ENCODE measurements around the gene SLC9A7. TPM values are rescaled to one million over a fixed set of nuclear protein-coding genes. Genes with fewer than 3 reads are reported as not detected.

The SLC9A7 gene
- polyA plus RNA-seq, 4 donors: 4.2 to 5.5 (median 4.6) TPM

DNA sequence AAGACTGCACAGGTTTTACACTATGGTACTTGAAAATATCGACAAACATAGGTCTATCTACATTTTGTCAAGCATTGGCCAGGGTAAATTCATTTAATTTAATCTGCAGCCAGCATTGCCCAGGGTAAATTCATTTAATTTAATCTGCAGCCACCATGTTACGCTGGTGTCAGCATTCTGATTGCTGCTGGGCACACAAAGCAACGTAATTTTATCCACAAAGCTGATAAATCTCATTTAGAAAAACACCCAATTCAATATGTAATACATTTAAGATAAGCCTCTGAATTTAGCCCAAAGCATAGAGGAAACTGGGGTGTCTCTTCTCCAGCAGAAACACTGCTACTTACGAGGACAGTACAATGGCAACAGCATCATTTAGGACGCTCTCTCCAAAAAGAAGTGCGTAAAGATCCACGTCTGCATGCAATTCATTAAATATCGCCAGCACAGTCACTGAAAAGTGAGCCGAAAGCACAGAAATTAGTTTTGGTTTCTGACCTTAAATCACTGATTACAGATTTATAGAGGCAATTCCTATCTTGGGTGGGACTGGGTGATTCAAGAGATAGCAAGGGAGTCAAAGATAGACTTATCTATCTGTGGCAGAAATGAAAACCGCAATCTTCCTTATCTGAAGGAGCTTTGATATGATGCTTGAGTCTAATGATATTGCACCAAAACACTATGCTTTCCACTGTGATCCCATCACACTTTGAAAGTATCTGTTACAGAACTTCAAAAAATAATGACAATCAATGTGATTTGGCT, 96.5 kb downstream of the SLC9A7 start:
- no peak for DNase-seq (ENCODE audit: low read depth in 4 of 4, low spot score in 3 of 4)

DNA sequence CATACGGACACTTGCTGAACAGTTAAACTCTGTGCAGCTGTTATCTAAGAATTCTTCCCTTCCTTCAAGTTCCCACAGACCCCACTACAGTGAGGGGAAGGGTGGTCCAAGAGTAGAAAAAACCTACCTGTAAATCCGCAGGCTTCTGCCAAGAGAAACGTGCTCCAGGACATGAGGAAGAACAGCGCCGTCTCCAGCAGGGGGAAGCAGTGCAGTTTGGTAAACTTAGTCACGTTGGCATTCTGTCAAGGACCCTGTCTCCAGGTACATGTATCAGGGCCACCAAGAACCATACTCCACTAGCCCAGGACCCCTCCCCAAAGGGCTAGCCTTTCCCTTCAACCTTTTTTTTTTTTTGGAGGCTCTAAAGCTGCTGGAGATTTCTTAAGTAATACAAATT, 105.4 kb downstream of the SLC9A7 start:
- DNase-seq (ENCODE audit: low read depth in 4 of 4, low spot score in 3 of 4): no peak

DNA sequence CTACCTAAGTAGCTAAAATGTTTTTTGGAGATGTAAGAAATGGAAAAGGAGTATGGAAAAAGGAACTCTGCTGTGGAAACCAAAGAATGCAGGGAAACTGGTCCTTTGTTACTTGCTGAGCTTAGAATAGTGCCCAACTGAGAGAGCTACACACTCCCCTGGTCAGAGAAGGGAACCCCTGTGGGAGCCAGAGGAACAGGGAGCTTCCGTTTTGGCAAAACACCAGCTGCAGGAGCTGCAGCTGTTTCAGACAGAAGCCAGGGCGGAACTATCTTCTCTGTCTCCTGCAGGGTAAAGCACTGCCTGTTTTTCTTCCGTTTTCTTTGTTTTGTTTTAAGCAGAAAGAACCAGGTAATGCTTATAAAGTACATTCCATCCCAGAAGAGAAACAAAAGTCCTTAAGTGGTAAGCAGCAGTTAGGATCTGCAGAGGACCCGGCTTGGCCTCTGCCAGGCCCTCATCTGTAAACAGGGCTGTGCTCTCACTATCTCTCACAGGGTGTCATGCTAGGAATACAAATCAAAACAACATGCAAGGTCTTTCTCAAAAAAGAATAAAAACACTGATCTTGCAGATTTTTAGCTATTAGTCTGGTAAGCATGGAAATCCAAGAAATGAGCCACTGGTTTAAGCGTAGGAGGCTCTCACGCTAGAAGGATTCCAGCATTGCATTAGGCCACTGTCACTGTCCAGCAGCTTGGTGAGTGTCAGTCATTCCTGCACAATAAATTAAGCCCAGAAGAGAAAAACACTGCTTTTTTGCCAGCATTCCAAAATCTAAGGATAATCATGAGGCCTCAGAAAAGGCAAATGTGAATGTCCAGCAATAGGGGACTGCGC, 109.3 kb downstream of the SLC9A7 start:
- DNase-seq (ENCODE audit: low read depth in 4 of 4, low spot score in 3 of 4): no peak

DNA sequence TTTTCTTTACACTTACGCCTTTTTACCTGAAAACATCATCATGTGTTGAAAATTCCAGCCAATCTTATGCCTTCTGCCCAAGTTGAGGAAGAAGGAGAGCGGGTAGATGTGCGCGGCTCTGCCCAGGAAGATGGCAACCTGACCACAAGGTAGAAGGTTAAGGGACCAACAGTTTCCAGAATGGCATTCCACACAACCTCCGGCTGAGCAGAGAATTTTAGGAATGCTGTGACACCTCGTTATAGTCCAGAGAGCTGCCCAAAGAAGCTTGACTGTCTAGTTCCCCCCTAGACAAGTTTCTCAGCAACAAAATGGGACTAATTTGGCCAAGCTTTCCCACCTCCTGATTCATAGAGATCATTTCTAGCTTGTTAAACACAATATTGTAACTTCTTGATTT, 110.3 kb downstream of the SLC9A7 start:
- DNase-seq (ENCODE audit: low read depth in 4 of 4, low spot score in 3 of 4): no peak

DNA sequence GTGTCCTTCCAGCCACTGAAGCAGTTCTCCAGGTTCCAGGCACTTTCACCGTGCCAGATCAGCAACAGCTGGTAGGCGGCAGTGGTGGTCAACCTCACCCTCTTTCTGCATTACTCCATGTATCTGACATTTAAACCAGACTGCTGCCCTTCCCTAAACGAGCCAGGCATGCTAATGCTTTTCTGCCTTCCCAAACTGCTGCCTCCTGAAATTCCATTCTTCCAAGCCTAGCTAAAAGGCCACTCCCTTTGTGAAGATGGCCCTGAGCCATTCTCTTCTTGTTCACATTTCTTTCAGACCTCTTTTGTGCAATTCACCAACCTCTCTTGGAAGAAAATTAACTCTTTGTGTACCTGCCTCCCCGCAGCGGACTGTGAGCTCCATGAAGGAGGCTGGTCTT, 111.7 kb downstream of the SLC9A7 start:
- DNase-seq (ENCODE audit: low read depth in 4 of 4, low spot score in 3 of 4): no peak

DNA sequence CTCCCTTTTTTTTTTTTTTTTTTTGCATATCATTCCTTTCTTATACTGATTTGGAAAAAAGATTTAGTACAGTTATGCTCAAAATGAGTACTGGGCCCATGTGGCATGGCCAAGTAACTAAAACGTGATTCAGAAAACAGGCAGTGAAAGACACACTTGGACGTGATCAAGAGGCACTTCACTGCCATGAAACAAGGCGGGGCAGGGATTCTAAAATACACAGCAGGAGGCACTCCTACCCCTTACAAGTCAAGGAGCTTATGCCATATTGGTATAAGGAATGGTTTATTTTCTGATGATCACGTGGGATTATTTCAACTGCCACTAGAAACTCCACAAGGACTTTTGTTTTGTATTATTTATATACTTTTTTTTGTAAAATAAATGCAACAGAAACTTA, 113.3 kb downstream of the SLC9A7 start:
- no peak for DNase-seq (ENCODE audit: low read depth in 4 of 4, low spot score in 3 of 4)

DNA sequence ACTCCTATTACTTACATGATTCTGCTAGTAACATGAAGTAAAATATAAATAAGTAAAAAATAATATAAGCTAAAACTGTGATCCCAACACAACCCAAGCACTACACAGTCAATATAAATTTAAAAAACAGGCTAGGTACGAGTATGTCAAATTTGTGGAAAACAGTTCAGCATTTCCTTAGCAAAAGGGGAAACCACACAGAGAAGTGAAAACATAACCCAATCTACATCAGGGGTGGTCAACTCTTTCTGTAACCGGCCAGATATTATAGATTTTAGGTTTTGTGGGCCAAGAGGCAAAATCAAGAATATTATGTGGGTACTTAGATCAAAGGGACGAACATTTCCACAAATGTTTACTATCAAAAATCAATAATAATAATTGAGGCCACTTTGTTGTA, 115.3 kb downstream of the SLC9A7 start:
- DNase-seq (ENCODE audit: low read depth in 4 of 4, low spot score in 3 of 4): no peak

DNA sequence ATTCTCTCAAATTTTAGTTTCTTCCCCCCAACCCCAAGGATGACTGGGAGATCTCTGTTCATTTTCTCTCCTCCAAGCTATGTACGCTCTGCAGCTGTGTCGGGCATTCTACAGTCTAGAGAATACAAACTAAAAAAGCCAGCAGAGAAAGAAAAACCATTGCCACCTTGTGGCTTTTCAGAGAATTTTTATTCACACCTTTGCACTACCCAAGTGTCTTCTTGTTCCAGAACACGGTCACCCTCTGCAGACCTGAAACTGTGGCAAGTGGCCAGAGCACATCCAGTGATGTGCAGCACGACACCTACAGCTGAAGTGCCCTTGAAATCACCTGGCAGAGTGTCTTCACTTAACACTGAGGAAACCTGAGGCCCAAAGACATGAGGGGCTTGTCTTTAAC, 116.8 kb downstream of the SLC9A7 start:
- no peak for DNase-seq (ENCODE audit: low read depth in 4 of 4, low spot score in 3 of 4)

DNA sequence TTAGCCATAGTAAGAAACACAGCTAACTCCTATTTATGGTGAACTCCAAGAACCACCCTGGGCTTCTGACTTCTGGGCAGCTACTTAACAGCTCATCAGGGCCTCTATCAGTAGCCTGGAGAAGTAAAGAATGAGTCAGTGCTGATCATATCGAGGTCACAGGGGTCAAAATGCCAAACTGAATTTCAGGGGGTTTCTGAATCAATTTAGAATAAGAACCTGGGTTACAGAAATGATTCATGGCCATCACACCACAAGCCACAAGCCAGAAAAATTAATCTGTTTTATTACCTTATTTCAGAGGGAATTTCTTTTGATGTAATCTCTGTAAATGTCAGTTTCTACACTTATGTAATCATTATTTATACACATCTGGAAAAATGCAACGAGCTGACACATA, 121.0 kb downstream of the SLC9A7 start:
- no peak for DNase-seq (ENCODE audit: low read depth in 4 of 4, low spot score in 3 of 4)

DNA sequence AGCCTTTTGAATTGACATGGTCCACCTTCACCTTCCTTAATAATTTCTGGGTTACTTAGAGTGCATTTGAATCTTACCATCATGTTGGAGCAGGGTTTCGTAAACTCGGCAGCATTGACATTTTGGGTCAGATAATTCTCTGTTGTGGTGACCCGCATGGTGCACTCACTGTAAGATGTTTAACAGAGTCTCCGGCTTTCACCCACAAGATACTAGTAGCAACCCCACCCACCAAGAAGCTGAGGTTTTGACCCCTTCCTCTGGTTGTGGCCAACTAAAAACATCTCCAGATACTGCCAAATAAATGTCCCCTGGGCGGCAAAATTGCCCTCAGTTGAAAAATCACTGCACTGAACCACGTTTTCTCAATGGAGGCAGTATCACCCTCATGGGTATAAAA, 122.7 kb downstream of the SLC9A7 start:
- no peak for DNase-seq (ENCODE audit: low read depth in 4 of 4, low spot score in 3 of 4)

DNA sequence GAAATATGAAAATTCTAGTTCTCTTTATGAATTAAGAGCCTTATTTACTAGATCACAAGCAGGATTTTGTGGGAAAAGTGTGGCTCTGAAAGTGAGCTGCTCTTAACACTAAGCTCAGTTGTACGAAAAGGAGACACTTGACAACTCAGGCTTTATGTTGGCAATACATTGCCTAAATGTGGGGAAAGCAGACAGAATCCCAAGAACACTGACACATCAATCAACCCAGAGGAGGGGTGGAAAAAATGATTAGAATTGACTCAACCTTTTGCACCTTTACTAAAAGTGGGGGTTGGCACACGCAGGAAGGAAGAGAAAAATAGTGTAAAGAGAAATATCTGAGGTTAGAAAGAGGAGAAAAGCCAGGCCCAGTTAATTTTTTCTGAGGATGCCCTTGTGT, 123.7 kb downstream of the SLC9A7 start:
- DNase-seq (ENCODE audit: low read depth in 4 of 4, low spot score in 3 of 4): no peak

DNA sequence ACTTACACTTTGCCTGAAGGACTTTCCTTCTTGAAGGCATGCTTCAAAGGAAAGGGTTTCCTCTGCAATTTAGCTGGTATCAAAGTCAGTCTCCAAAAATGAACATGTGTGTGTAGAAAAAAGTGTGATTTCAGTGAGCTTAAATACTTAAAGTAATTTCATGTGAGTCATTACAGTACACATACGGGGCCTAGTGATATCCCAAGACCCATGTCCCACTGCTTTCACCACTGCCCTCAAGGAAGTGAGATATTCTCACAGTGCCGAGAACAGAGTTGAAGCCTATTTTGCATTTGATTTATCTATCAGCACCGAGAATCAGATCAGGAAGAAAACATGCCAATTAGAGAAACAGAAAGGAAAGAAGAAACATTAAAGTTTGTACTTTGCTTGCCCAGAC, 124.3 kb downstream of the SLC9A7 start:
- no peak for DNase-seq (ENCODE audit: low read depth in 4 of 4, low spot score in 3 of 4)

DNA sequence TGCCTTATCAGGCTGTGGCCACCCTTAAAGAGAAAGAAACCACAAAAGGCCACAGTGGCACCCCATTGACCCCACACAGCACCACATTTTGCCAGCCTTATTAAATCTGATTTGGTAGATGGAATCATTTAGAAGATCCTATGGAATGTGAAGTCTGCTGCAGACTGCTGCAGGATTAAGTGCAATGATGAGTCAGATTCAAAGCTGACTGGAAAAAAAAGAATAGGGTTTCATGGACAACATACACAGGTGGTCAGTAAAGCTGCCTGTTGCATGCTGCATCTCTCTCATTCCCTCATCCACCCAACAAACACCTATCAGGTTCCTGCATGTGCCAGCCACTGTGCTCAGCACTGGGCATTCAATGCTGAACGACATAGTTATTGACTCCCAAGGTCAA, 128.8 kb downstream of the SLC9A7 start:
- DNase-seq (ENCODE audit: low read depth in 4 of 4, low spot score in 3 of 4): no peak

DNA sequence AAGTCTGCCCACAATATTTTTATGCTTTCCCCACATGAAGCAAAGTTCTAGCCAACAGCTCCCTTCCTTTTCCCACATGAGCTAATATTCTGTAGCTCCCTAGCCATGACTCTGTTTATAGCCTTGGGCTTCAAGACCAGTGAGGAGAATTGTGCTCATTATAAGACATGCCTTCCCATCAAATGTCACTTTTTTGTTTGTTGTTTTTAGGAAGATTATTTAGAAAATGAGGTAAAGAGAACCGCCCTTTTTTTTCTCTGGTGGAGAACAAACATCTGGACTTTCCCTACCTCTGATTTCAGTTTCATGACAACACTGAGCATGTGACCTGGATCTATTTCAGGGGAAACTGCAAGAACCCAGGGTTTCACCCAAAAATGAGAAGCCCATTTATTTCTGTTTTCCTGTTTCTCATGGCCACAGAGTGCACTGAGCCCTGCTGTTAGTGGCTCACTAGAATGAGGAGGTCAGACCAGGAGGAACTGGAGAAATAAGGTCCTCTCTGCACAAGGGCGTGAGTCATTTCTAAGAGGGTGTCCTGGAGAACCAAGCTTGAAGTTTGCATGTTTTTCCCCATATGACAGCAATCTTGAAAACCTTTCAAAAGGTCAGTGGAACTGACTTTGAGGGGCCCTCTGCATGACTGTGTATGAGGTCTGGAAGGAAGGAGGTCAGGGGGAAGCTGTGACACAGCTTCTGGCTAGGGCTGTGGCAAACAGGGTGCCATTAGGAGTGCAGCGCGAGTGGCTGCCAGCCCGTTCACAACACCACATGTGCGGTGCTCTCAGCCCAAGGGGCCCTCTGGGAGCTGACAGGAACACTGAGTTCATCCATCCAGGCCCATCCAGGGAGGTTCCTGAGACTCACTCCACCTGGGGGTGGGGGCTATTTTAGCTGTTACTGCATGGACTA, 130.2 kb downstream of the SLC9A7 start:
- no peak for DNase-seq (ENCODE audit: low read depth in 4 of 4, low spot score in 3 of 4)

DNA sequence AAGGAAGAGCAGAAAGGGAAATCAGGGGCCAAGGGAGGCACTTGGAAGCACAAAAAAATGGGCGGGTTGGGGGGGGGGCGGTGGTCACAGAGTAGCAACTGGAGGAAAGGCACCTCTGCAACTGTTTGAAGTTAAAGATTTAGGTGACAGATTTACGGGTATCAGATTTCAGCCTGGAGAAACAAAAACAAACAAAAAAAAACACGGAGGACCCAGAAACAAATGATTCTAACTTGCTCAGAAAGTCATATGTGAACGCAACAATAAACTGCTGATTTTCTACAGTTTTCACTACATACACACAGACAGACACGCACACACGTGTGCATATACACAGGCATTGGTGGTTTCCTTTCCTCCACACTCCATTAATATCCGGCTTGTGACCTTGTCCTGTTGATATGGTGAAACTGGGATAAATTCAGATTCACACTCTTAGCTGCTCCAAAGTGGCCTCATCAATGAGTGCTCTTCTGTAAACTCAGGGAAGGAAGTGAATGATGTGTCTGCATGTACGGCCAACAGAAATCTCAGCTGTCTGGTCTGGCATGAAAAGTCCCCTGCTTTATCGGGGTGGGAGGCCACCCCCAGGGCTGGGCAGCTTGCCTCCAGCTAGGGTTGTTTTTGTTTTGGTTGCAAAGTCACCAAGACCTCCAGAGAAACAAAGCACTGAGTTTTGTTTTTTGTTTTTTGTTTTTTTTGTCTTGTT, 131.1 kb downstream of the SLC9A7 start:
- DNase-seq (ENCODE audit: low read depth in 4 of 4, low spot score in 3 of 4): no peak

DNA sequence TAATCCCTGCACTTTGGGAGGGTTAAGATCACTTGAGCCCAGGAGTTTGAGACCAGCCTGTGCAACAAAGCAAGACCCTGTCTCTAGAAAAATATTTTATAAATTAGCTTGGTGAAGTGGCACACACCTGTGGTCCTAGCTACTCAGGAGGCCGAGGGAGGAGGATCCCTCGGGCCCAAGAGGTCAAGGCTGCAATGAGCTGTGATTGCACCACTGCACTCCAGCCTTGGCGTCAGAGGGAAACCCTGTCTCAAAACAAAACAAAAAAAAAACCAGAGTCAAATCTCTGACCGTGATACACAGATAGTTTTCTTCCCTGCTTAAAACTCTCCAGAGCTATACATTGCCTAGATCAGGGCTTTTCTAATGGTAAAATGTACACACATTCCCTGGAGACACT, 131.9 kb downstream of the SLC9A7 start:
- DNase-seq (ENCODE audit: low read depth in 4 of 4, low spot score in 3 of 4): no peak

DNA sequence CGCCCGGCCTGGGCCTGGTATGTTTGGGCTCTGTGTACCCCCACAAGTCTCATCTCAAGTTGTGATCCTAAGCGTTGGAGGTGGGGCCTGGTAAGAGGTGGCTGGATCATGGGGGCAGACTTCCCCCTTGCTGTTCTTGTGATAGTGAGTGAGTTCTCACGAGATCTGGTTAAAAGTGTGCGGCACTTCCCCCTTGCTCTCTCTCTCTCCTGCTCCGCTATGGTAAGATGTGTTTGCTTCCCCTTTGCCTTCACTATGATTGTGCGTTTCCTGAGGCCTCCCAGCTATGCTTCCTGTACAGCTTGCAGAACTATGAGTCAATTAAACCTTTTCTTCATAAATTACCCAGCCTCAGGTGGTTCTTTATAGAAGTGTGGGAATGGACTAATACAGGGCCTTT, 132.4 kb downstream of the SLC9A7 start:
- DNase-seq (ENCODE audit: low read depth in 4 of 4, low spot score in 3 of 4): no peak

DNA sequence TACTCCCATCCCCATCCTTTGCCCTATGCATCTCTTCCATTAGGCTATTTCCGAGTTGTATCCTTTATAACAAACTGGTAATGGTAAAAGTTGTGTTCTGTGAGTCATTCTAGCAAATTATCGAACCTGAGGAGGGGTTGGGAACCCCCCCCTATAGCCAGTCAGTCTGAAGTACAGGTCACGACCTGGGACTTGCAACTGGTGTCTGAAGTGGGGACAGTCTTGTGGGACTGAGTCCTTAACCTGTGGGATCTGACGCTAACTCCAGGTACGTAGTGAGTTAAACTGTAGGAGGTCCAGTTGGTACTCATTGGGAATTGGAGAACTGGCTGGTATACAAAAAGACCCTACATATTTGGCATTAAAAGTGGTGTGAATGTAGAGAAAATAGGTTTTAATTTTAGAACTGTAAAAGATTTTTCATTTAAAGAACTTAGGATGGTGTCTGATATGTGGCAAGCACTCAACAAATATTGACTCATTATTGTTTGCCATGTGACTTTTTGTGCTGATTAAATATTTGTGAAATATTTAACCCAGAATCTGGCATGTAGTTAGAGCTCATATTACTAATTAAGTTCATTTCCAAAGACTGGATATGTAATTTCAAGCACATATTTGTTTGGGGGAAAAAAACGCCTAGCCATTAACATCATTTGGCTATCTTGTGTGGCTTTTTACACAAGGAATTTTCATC, 134.7 kb downstream of the SLC9A7 start:
- DNase-seq (ENCODE audit: low read depth in 4 of 4, low spot score in 3 of 4): no peak

DNA sequence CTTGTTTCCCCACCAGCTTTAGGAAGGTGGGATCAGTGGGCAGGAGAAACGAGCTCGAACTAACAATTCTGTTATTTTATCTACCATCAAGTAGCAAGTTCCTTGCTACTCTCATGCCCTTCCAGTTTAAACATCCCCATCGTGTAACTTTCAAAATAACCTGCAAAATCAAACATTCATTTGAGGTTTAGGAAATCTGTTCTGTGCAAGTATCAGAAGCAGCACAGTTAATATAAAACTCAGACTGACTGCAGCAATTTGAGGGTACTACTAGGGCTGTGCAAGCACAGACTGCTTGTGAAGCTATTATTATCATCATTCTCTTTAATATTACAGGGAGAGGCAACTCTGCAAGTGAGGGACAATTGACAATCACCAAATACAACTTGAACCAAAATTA, 137.3 kb downstream of the SLC9A7 start:
- DNase-seq (ENCODE audit: low read depth in 4 of 4, low spot score in 3 of 4): no peak

DNA sequence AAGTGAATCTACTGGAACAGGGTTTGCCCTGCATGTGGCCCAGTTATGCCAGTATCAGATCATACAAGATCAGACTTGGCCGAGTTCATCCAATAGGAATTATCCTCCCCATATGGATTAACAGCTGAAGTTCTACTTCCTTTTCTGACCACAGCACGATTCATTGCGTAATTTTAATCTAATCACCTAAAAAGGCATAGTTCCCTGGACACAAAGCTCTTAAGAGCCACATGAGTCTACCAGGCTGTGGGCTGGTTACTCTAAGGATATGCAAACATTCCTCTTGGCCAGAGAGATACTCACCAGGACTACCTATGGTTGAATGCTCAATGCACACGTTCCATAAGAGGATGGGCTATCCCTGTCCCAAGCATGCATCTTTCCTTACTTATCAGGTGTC, 138.4 kb downstream of the SLC9A7 start:
- DNase-seq (ENCODE audit: low read depth in 4 of 4, low spot score in 3 of 4): no peak

Measured in left renal pelvis (tissue), 4 donors.